GM12878 (cell line): Measurements from ENCODE around the gene TSPAN11. TPM values are rescaled to one million over a fixed set of nuclear protein-coding genes. Genes with fewer than 3 reads are reported as not detected.

Experiments used
- ATAC-seq: fragments of 200-7000 bp; cut with Tn5 transposase; 3 replicates; pipeline ENCODE4 v1.9.1; 2020; ENCODE audit warnings: mild to moderate bottlenecking, moderate library complexity
- BruUV-seq: library from RNA; stranded (reverse); fragments of 400-500 nt; replicated peaks from 2 replicates; lab custom pipeline; 2021; lab: Mats Ljungman, UMichigan
- CTCF ChIA-PET: fragments of 300-600 bp; sonication (Branson Sonifier 250); formaldehyde crosslinking; extraction: SDS; loops from one replicate; lab custom pipeline; 2021; ENCODE audit warnings: inconsistent platforms; lab: Yijun Ruan, JAX
- POLR2A ChIA-PET: fragments of 350-600 bp; formaldehyde crosslinking; extraction: SDS; loops from one replicate; lab custom pipeline; 2021; ENCODE audit warnings: inconsistent platforms; lab: Charles Lee
- RAD21 ChIA-PET: fragments of 300-600 bp; sonication (Branson Sonifier 250); formaldehyde crosslinking; loops from one replicate; lab custom pipeline; 2023; ENCODE audit warnings: antibody characterized with exemption; ENCODE audit not compliant: unreplicated experiment; lab: Charles Lee
- SMC1A ChIA-PET: fragments of 300-600 bp; sonication (Branson Sonifier 250); formaldehyde crosslinking; loops from one replicate; lab custom pipeline; 2023; ENCODE audit not compliant: unreplicated experiment, uncharacterized antibody; lab: Charles Lee
- DNase-seq: peaks from one replicate; pipeline ENCODE4 v3.0.0-alpha.2; 2011; ENCODE audit warnings: low read depth, low spot score
- FAIRE-seq: peaks from 3 replicates; lab custom pipeline; 2011; peaks lifted over from hg19 to GRCh38; lab: Jason Lieb, UNC
- H2AFZ ChIP-seq: 2 replicates; pipeline ENCODE4 v1.6.0; 2011; ENCODE audit warnings: low read depth, low read length, control low read depth; ENCODE audit not compliant: control insufficient read depth
- H3K27ac ChIP-seq: 2 replicates; pipeline ENCODE4 v1.5.1; 2011; ENCODE audit warnings: control low read depth; ENCODE audit not compliant: control insufficient read depth, insufficient read depth
- H3K27me3 ChIP-seq, 2 experiments: replicated peaks in 1 of 2; 2 replicates each; pipeline versions ENCODE4 v1.6.0 to v1.6.1; 2011; ENCODE audit warnings: low read length in 1 of 2; ENCODE audit not compliant: control insufficient read depth in 2 of 2, insufficient read depth in 2 of 2
- H3K36me3 ChIP-seq, 2 experiments: 2 replicates each; pipeline ENCODE4 v1.5.1; 2011; ENCODE audit warnings: low read length in 1 of 2; ENCODE audit not compliant: control insufficient read depth in 2 of 2, insufficient read depth in 2 of 2
- H3K4me1 ChIP-seq: 2 replicates; pipeline ENCODE4 v1.6.1; 2011; ENCODE audit warnings: mild to moderate bottlenecking, low read length, moderate library complexity, mixed read lengths; ENCODE audit not compliant: control insufficient read depth, insufficient read depth
- H3K4me2 ChIP-seq: 2 replicates; pipeline ENCODE4 v1.6.0; 2011; ENCODE audit warnings: control low read depth; ENCODE audit not compliant: control insufficient read depth, insufficient read depth
- H3K4me3 ChIP-seq: fragments of 200-600 bp; sonication (generic); 2 replicates; pipeline ENCODE4 v1.5.1; 2016
- H3K79me2 ChIP-seq: 2 replicates; pipeline ENCODE4 v1.6.0; 2011; ENCODE audit warnings: low read length; ENCODE audit not compliant: control insufficient read depth, insufficient read depth
- H3K9ac ChIP-seq: 2 replicates; pipeline ENCODE4 v1.8.0; 2011; ENCODE audit warnings: low read length, control low read depth, mixed read lengths; ENCODE audit not compliant: control insufficient read depth, insufficient read depth
- H3K9me3 ChIP-seq: replicated peaks from 3 replicates; pipeline ENCODE4 v1.5.1; 2011; ENCODE audit warnings: mild to moderate bottlenecking, low read length; ENCODE audit not compliant: control insufficient read depth, insufficient read depth
- H4K20me1 ChIP-seq: 2 replicates; pipeline ENCODE4 v1.6.0; 2011; ENCODE audit not compliant: control insufficient read depth, insufficient read depth
- BRCA1 ChIP-seq: IDR thresholded peaks from 2 replicates; pipeline ENCODE4 v1.6.1; 2011; ENCODE audit warnings: low read depth, low read length, improper control_type of control experiment
- MYB ChIP-seq: fragments of 150-350 bp; IDR thresholded peaks from 2 replicates; pipeline ENCODE4 v1.6.1; 2014; ENCODE audit warnings: mild to moderate bottlenecking, low read depth, low read length, borderline replicate concordance
- SIX5 ChIP-seq: IDR thresholded peaks from 2 replicates; pipeline ENCODE4 v1.6.1; 2011; ENCODE audit warnings: mild to moderate bottlenecking, low read depth, low read length, moderate library complexity; ENCODE audit not compliant: severe bottlenecking
- USF1 ChIP-seq: IDR thresholded peaks from 2 replicates; pipeline ENCODE4 v1.6.1; 2011; ENCODE audit warnings: borderline replicate concordance, low read depth, mild to moderate bottlenecking, moderate library complexity, mixed read lengths, low read length; ENCODE audit not compliant: insufficient read depth; ENCODE audit errors: extremely low read length
- ZNF24 ChIP-seq: fragments of 450-650 bp; IDR thresholded peaks from 2 replicates; pipeline ENCODE4 v1.6.1; 2017; ENCODE audit warnings: antibody characterized with exemption, mild to moderate bottlenecking
- ZNF384 ChIP-seq: IDR thresholded peaks from 2 replicates; pipeline ENCODE4 v1.6.1; 2012; ENCODE audit warnings: low read depth, mild to moderate bottlenecking, low read length, improper control_type of control experiment, borderline replicate concordance
- WGBS: methylation state at CpG from one replicate; pipeline ENCODE4 v1.1.6; 2016; ENCODE audit warnings: low lambda C conversion rate; ENCODE audit not compliant: insufficient replicate concordance, insufficient coverage; ENCODE audit errors: missing lambda C conversion rate; 5-methylcytosine and 5-hydroxymethylcytosine counted together
- in situ Hi-C: fragments of 300-500 bp; cut with MboI; formaldehyde crosslinking; loops from 9 replicates; pipeline ENCODE4 v1.14.3; 2018; ENCODE audit warnings: mixed read lengths
- intact Hi-C: fragments of 100-400 bp; cut with micrococcal nuclease; formaldehyde crosslinking; loops from one replicate; pipeline ENCODE4 v1.14.2; 2022; ENCODE audit not compliant: unreplicated experiment
- polyA plus RNA-seq, 11 experiments: library from polyadenylated mRNA; depleted of rRNA in 4 of 11; unstranded in 6 of 11; stranded (reverse) in 5 of 11; fragments of >200 nt; fragmentation: Nextera tagmentation in 4 of 11; fragmentation: Illumina TruSeq in 1 of 11; extraction: Ambion mirVana in 4 of 11; extraction: Trizol in 1 of 11; gene quantifications; 1 replicate in 1 of 11; 2 replicates in 10 of 11; pipeline versions ENCODE4 v1.2.1 to v1.2.3, GENCODE V29; 2011 to 2016; ENCODE audit warnings: inconsistent platforms in 2 of 11, missing spikeins in 2 of 11, low read depth in 1 of 11
- total RNA-seq, 4 experiments: library from RNA; depleted of rRNA in 3 of 4; stranded (reverse); fragments of >200 nt in 3 of 4; fragmentation: Illumina TruSeq in 1 of 4; extraction: Trizol in 1 of 4; gene quantifications; 2 replicates each; pipeline versions ENCODE4 v1.2.1 to v1.2.3, GENCODE V29; 2013 to 2021
- TF ChIP-seq, protein P1 (sequence below): IDR thresholded peaks from 2 replicates; pipeline ENCODE4 v1.6.1; 2012; ENCODE audit warnings: improper control_type of control experiment, low read depth, low read length; ENCODE audit not compliant: insufficient replicate concordance

The TSPAN11 gene
- total and polyA plus RNA-seq, 10 of the 15 experiments (the other 5 are each of a cell fraction or from before 2014, with no cell fraction given) = under 0.01 to 0.27 (median 0.04) TPM; not detected in 6

DNA sequence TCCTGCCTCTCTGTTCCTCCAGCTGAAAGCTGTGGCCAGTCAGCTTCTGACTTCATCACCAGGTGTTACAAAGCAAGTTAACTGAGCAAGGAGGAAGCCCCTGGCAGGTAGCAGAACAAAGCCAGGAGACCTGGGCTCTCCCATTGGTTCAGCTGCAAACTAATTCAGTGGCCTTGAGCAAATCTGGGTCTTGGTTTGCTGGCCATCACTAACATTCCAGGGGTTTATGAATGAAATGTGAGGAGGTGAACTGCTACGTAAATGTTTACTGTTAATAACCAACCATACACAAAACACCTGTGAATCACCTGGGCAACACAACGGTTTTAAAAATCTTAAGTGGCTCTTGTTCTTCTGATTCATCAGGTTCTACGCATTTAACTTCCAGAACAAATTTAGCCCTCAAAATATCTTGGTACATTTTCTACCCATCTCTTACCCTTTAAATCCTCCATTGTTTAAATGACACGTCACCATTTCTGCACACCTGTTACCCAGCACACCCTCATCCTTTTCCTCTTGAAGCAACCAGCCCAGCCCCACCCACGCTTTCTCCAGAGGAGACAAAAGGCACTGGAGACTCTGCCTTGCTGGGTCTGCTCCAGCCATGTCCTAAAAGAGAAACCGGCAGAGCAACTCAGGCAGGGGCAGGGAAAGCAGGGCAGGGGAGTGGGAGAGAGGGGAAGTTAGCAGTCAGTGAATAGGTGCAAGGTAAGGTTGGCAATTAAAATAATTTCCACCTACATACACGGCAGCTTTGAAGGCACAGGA is 49.3 kb upstream of the TSPAN11 start:
- H3K36me3 ChIP-seq = no peaks in the 10 kb centered on the region
- intact Hi-C loops (no loop called here), in situ Hi-C loops (no loop called here)
- WGBS = 30% methylated on average over 7 of the region's 7 CpGs
- DNase-seq (no peak), ATAC-seq (no peak), FAIRE-seq (no peak)
- ChIA-PET CTCF (interaction anchor here (0.8 kb wide), 1 partner anchor 30 kb away, joined by 3 read pairs; no protein-coding TSS in a partner anchor), RAD21 (no interaction called here), SMC1A (no interaction called here), POLR2A (no interaction called here)
- no peak overlapping the region for H3K9ac ChIP-seq
- BruUV-seq = no TSS peak
- H4K20me1 ChIP-seq = no peaks in the 10 kb centered on the region
- H3K4me1 ChIP-seq = no peaks in the 10 kb centered on the region
- TF ChIP-seq ZNF24 (no peak), SIX5 (no peak), USF1 (no peak), MYB (no peak), BRCA1 (no peak), ZNF384 (no peak)
- TF ChIP-seq, protein P1, sequence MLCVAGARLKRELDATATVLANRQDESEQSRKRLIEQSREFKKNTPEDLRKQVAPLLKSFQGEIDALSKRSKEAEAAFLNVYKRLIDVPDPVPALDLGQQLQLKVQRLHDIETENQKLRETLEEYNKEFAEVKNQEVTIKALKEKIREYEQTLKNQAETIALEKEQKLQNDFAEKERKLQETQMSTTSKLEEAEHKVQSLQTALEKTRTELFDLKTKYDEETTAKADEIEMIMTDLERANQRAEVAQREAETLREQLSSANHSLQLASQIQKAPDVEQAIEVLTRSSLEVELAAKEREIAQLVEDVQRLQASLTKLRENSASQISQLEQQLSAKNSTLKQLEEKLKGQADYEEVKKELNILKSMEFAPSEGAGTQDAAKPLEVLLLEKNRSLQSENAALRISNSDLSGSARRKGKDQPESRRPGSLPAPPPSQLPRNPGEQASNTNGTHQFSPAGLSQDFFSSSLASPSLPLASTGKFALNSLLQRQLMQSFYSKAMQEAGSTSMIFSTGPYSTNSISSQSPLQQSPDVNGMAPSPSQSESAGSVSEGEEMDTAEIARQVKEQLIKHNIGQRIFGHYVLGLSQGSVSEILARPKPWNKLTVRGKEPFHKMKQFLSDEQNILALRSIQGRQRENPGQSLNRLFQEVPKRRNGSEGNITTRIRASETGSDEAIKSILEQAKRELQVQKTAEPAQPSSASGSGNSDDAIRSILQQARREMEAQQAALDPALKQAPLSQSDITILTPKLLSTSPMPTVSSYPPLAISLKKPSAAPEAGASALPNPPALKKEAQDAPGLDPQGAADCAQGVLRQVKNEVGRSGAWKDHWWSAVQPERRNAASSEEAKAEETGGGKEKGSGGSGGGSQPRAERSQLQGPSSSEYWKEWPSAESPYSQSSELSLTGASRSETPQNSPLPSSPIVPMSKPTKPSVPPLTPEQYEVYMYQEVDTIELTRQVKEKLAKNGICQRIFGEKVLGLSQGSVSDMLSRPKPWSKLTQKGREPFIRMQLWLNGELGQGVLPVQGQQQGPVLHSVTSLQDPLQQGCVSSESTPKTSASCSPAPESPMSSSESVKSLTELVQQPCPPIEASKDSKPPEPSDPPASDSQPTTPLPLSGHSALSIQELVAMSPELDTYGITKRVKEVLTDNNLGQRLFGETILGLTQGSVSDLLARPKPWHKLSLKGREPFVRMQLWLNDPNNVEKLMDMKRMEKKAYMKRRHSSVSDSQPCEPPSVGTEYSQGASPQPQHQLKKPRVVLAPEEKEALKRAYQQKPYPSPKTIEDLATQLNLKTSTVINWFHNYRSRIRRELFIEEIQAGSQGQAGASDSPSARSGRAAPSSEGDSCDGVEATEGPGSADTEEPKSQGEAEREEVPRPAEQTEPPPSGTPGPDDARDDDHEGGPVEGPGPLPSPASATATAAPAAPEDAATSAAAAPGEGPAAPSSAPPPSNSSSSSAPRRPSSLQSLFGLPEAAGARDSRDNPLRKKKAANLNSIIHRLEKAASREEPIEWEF = no peak
- H3K27ac ChIP-seq = no peak overlapping the region
- H2AFZ ChIP-seq = no peak overlapping the region
- no peaks in the 10 kb centered on the region for H3K27me3 ChIP-seq
- no peaks in the 10 kb centered on the region for H3K79me2 ChIP-seq
- no peaks in the 10 kb centered on the region for H3K9me3 ChIP-seq
- no peak overlapping the region for H3K4me2 ChIP-seq
- H3K4me3 ChIP-seq = no peak overlapping the region
